Keratinocyte (primary cell): Measurements from ENCODE around the gene SKOR1. TPM values are rescaled to one million over a fixed set of nuclear protein-coding genes. Genes with fewer than 3 reads are reported as not detected.

Source experiments
- DNase-seq: peaks from one replicate; pipeline ENCODE4 v3.0.0-alpha.2; 2011; ENCODE audit warnings: low read depth, missing footprints, low spot score
- FAIRE-seq: peaks from 2 replicates; lab custom pipeline; 2011; peaks lifted over from hg19 to GRCh38; lab: Jason Lieb, UNC
- H2AFZ ChIP-seq: 2 replicates; pipeline ENCODE4 v1.6.0; 2012; ENCODE audit warnings: low read length, control low read depth, inconsistent platforms; ENCODE audit not compliant: control insufficient read depth
- H3K27ac ChIP-seq: 2 replicates; pipeline ENCODE4 v1.5.1; 2011; ENCODE audit warnings: low read length; ENCODE audit not compliant: control insufficient read depth, insufficient read depth
- H3K27me3 ChIP-seq: 3 replicates; pipeline ENCODE4 v1.6.0; 2011; ENCODE audit warnings: low read length; ENCODE audit not compliant: control insufficient read depth, insufficient read depth; ENCODE audit errors: extremely low read depth
- H3K36me3 ChIP-seq, 2 experiments: 2 replicates in 1 of 2; 3 replicates in 1 of 2; pipeline ENCODE4 v1.5.1; 2011; ENCODE audit warnings: low read length in 2 of 2, mild to moderate bottlenecking in 1 of 2; ENCODE audit not compliant: control insufficient read depth in 2 of 2, insufficient read depth in 2 of 2; ENCODE audit errors: extremely low read depth in 1 of 2
- H3K4me1 ChIP-seq: 3 replicates; pipeline ENCODE4 v1.5.1; 2011; ENCODE audit warnings: low read length; ENCODE audit not compliant: control insufficient read depth, insufficient read depth; ENCODE audit errors: extremely low read depth
- H3K4me2 ChIP-seq: 3 replicates; pipeline ENCODE4 v1.6.0; 2011; ENCODE audit warnings: low read depth, low read length; ENCODE audit not compliant: control insufficient read depth, insufficient read depth; ENCODE audit errors: extremely low read depth
- H3K4me3 ChIP-seq, 3 experiments: fragments of 200-600 bp in 1 of 3; sonication (generic) in 1 of 3; 2 replicates in 2 of 3; 3 replicates in 1 of 3; pipeline ENCODE4 v1.5.1; 2011 to 2016; ENCODE audit warnings: low read length in 3 of 3, mild to moderate bottlenecking in 3 of 3, control low read depth in 2 of 3, inconsistent platforms in 1 of 3, low read depth in 1 of 3, mixed read lengths in 1 of 3, mixed run types in 1 of 3, moderate library complexity in 1 of 3; ENCODE audit not compliant: control insufficient read depth in 2 of 3, insufficient read depth in 2 of 3; ENCODE audit errors: extremely low read depth in 1 of 3
- H3K79me2 ChIP-seq: 2 replicates; pipeline ENCODE4 v1.6.0; 2012; ENCODE audit warnings: low read length; ENCODE audit not compliant: control insufficient read depth, insufficient read depth
- H3K9ac ChIP-seq: 3 replicates; pipeline ENCODE4 v1.6.0; 2011; ENCODE audit warnings: low read length; ENCODE audit not compliant: control insufficient read depth, insufficient read depth; ENCODE audit errors: extremely low read depth
- H3K9me1 ChIP-seq: 3 replicates; pipeline ENCODE4 v1.6.0; 2011; ENCODE audit warnings: low read length; ENCODE audit not compliant: control insufficient read depth, insufficient read depth; ENCODE audit errors: extremely low read depth
- H3K9me3 ChIP-seq: 2 replicates; pipeline ENCODE4 v1.5.1; 2012; ENCODE audit warnings: low read depth, low read length; ENCODE audit not compliant: control insufficient read depth
- H4K20me1 ChIP-seq: 3 replicates; pipeline ENCODE4 v1.6.0; 2011; ENCODE audit warnings: low read length; ENCODE audit not compliant: control insufficient read depth, insufficient read depth; ENCODE audit errors: extremely low read depth
- EZH2 ChIP-seq: IDR thresholded peaks from one replicate; pipeline ENCODE4 v1.6.1; 2012; ENCODE audit warnings: inconsistent platforms, mild to moderate bottlenecking, low read length, moderate library complexity
- dilution Hi-C: fragments of 300-500 bp; cut with MboI; formaldehyde crosslinking; loops from one replicate; pipeline ENCODE4 v1.7.0; 2020; ENCODE audit warnings: low sequenced_read_pairs; ENCODE audit not compliant: extremely low pct_ligation_motif_present
- polyA plus RNA-seq, 5 experiments: library from polyadenylated mRNA; depleted of rRNA in 3 of 5; stranded (reverse) in 3 of 5; stranded (forward) in 1 of 5; unstranded in 1 of 5; fragments of >200 nt; gene quantifications; 1 replicate in 1 of 5; 2 replicates in 3 of 5; 3 replicates in 1 of 5; pipeline versions ENCODE4 v1.2.1 to v1.2.3, GENCODE V29; 2011 to 2012; ENCODE audit warnings: missing spikeins in 2 of 5, low read depth in 1 of 5, low replicate concordance in 1 of 5
- TF ChIP-seq, protein P1 (sequence below), 3 experiments: IDR thresholded peaks in 1 of 3; conservative IDR thresholded peaks in 1 of 3; optimal IDR thresholded peaks in 1 of 3; 2 replicates in 2 of 3; 3 replicates in 1 of 3; pipeline versions ENCODE3 to v1.5.1; 2011; ENCODE audit warnings: low read length in 3 of 3, mild to moderate bottlenecking in 3 of 3, moderate library complexity in 2 of 3, control low read depth in 1 of 3, inconsistent platforms in 1 of 3; ENCODE audit not compliant: insufficient read depth in 2 of 3; ENCODE audit errors: extremely low read depth in 1 of 3

The SKOR1 gene
- polyA plus RNA-seq, 1 donor (not counting 4 experiments of a cell fraction or from before 2014, with no cell fraction given): 0.03 TPM

DNA sequence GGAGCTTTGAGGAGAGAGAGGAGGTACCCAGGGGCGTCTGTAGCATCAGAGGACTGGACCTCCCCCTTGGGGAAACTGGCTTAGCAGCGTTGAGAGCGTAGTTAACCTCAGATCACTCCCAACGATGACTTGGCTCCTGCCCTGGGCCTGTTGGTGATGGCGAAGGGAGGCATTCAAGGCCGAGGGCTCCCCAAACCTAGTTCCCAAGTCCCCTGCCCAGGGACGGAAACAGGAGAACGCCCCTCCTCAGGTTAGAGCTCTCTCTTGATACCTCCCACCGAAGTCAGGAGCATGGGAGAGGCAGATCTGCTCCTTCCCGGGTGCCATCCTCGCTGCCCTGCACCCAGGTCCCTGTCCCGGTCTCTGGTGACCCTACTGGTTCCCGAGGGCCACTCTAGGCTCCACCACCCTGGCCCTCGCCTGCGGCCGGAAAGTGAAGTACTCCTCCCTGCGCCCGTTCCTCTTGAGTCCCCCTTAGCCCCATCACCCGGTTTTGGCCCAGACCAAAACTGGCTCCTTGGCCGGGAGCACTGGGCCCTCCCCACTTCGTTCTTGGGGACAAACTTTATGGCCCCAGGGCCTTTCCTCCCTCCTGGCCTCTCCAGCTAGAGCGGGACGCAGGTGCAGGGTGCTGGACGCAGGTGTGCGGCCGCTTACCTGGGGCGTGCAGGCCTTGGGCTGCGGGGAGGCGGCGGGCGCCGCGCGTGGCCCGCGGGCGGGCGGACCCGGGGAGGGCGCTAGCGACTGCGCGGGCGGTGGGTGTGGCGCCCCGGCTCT lies 2.6 kb upstream of the SKOR1 start:
- Histone ChIP-seq H2AFZ (no peak overlapping the region), H3K9me1 (no peaks in the 10 kb centered on the region), H3K4me2 (no peak overlapping the region), H3K27ac (no peak overlapping the region), H3K4me1 (peaks cover 4% of the 10 kb centered on the region), H3K4me3 (no peak overlapping the region), H3K9ac (no peak overlapping the region), H3K79me2 (no peaks in the 10 kb centered on the region), H3K27me3 (peaks cover 97% of the 10 kb centered on the region), H3K9me3 (no peaks in the 10 kb centered on the region), H3K36me3 (no peaks in the 10 kb centered on the region), H4K20me1 (peaks cover 15% of the 10 kb centered on the region)
- dilution Hi-C loops: no loop called here
- no peak for DNase-seq
- peak; percentile 92 for TF ChIP-seq EZH2
- TF ChIP-seq, protein P1, sequence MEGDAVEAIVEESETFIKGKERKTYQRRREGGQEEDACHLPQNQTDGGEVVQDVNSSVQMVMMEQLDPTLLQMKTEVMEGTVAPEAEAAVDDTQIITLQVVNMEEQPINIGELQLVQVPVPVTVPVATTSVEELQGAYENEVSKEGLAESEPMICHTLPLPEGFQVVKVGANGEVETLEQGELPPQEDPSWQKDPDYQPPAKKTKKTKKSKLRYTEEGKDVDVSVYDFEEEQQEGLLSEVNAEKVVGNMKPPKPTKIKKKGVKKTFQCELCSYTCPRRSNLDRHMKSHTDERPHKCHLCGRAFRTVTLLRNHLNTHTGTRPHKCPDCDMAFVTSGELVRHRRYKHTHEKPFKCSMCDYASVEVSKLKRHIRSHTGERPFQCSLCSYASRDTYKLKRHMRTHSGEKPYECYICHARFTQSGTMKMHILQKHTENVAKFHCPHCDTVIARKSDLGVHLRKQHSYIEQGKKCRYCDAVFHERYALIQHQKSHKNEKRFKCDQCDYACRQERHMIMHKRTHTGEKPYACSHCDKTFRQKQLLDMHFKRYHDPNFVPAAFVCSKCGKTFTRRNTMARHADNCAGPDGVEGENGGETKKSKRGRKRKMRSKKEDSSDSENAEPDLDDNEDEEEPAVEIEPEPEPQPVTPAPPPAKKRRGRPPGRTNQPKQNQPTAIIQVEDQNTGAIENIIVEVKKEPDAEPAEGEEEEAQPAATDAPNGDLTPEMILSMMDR (optimal IDR thresholded peaks at IDR 0.05 in 1 of 3, IDR thresholded peaks at IDR 0.05 in 1 of 3, conservative IDR thresholded peaks at IDR 0.05 in 1 of 3; ENCODE audit: extremely low read depth in 1 of 3, insufficient read depth in 2 of 3, low read length in 3 of 3): no peak
- no peak for FAIRE-seq

DNA sequence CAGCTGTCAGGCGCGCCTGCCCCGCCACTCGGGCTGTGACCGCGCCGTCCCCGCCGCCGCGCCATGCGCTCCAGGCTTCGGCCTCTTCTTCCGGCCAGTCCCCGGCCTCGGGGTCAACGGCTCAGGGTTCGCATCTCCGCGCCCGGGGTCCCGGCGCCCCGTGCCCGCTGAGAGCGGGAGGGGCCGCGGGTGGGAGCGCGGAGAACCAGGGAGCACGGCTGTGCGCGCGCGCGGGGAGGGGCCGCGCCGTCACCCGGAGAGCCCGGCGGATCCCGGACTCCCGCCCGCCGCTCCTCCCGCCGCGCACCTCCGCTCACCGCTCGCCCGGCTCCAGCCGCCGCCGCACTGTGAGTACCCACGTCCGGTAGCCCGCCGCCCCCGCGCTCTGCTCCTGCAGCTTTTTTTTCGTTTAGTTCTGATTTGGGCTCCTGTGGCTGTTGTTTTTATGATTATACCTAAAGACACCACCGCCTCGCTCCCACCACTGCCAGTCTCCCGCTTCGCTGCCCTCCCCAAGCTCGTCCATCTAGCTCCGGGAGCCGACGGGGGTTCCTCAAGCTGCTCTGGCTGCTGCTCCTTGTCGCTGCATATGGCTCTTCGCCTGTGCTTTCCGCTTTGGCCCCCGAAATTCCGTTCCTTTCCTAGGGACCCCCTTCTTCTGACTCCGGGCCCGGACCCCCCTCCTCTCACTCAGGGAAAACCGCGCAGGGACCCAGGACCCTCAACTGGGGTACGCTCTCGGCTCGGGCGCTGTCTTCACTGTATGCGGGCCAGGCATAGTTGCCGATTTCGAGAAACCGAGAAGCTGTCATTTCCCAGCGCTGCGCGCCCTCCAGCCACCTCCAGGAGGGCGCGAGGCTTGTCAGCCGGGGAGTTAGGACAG lies 1.8 kb upstream of the SKOR1 start:
- H2AFZ ChIP-seq: no peak overlapping the region
- dilution Hi-C loops: no loop called here
- peaks cover 7% of the 10 kb centered on the region for H3K4me1 ChIP-seq
- no peak for FAIRE-seq
- no peak for DNase-seq
- no peak overlapping the region for H3K27ac ChIP-seq
- peaks cover 97% of the 10 kb centered on the region for H3K27me3 ChIP-seq
- TF ChIP-seq, protein P1 (optimal IDR thresholded peaks at IDR 0.05 in 1 of 3, IDR thresholded peaks at IDR 0.05 in 1 of 3, conservative IDR thresholded peaks at IDR 0.05 in 1 of 3; ENCODE audit: extremely low read depth in 1 of 3, insufficient read depth in 2 of 3, low read length in 3 of 3): no peak
- peak; percentile 96 for TF ChIP-seq EZH2
- no peak overlapping the region for H3K4me2 ChIP-seq
- H3K9me1 ChIP-seq: no peaks in the 10 kb centered on the region
- no peak overlapping the region for H3K4me3 ChIP-seq
- no peaks in the 10 kb centered on the region for H3K79me2 ChIP-seq
- peaks cover 15% of the 10 kb centered on the region for H4K20me1 ChIP-seq
- H3K36me3 ChIP-seq: no peaks in the 10 kb centered on the region
- no peak overlapping the region for H3K9ac ChIP-seq
- no peaks in the 10 kb centered on the region for H3K9me3 ChIP-seq
